GM18505 (cell line): Measurements from ENCODE around the gene PHF2.
"Not testable (repeated sequence)": the region's sequence is repeated elsewhere in the genome, so short reads cannot be mapped to it uniquely, and the experiment has no call there.

Experiments used
- ATAC-seq: cut with Tn5 transposase; IDR thresholded peaks from one replicate; pipeline ENCODE4 v1.9.1; 2021; ENCODE audit not compliant: unreplicated experiment
- POLR2A ChIP-seq: IDR thresholded peaks from 4 replicates; pipeline ENCODE4 v1.6.1; 2011; ENCODE audit warnings: borderline replicate concordance; ENCODE audit not compliant: insufficient read depth, insufficient read length; ENCODE audit errors: extremely low read depth

The PHF2 gene

GRCh38 chr9:93665128-93665636 is 88.8 kb downstream of the PHF2 start:
- ATAC-seq: no peak
- TF ChIP-seq POLR2A: no peak

GRCh38 chr9:93665637-93666438 is 89.5 kb downstream of the PHF2 start:
- no peak for ATAC-seq
- no peak for TF ChIP-seq POLR2A

- not testable (repeated sequence) for ATAC-seq
Observed at GRCh38 chr9:93666439-93666784, 90.0 kb downstream of the PHF2 start.

GRCh38 chr9:93667006-93667405 is 90.6 kb downstream of the PHF2 start:
- TF ChIP-seq POLR2A: no peak
- ATAC-seq: no peak

GRCh38 chr9:93667627-93668026 is 91.2 kb downstream of the PHF2 start:
- ATAC-seq: no peak
- no peak for TF ChIP-seq POLR2A

- TF ChIP-seq POLR2A: no peak
- no peak for ATAC-seq
Observed at GRCh38 chr9:93668261-93668871, 92.0 kb downstream of the PHF2 start.

- no peak for TF ChIP-seq POLR2A
- ATAC-seq: no peak
Observed at GRCh38 chr9:93669116-93669957, 93.0 kb downstream of the PHF2 start.

GRCh38 chr9:93669958-93670207 is 93.5 kb downstream of the PHF2 start:
- no peak for TF ChIP-seq POLR2A
- no peak for ATAC-seq

- ATAC-seq: no peak
- TF ChIP-seq POLR2A: no peak
Observed at GRCh38 chr9:93670208-93671019, 94.0 kb downstream of the PHF2 start.

- no peak for TF ChIP-seq POLR2A
- no peak for ATAC-seq
Observed at GRCh38 chr9:93671020-93671338, 94.6 kb downstream of the PHF2 start.

- not testable (repeated sequence) for ATAC-seq
Observed at GRCh38 chr9:93672330-93673020, 96.1 kb downstream of the PHF2 start.

- ATAC-seq: no peak
- TF ChIP-seq POLR2A: no peak
Observed at GRCh38 chr9:93673021-93673838, 96.8 kb downstream of the PHF2 start.

GRCh38 chr9:93673839-93674334 is 97.5 kb downstream of the PHF2 start:
- no peak for ATAC-seq
- no peak for TF ChIP-seq POLR2A
